GM18951 (cell line): ENCODE data around the gene ADGRE1.

Experiments used
- POLR2A ChIP-seq: IDR thresholded peaks from 4 replicates; pipeline ENCODE4 v1.6.1; 2011; ENCODE audit warnings: mild to moderate bottlenecking; ENCODE audit not compliant: insufficient read length, insufficient read depth; ENCODE audit errors: extremely low read depth
- in situ Hi-C: fragments of 300-500 bp; cut with MboI; formaldehyde crosslinking; loops from one replicate; pipeline ENCODE4 v1.12.0; 2022; ENCODE audit warnings: low sequenced_read_pairs, mixed read lengths, inconsistent platforms; ENCODE audit not compliant: unreplicated experiment

Gene ADGRE1

DNA sequence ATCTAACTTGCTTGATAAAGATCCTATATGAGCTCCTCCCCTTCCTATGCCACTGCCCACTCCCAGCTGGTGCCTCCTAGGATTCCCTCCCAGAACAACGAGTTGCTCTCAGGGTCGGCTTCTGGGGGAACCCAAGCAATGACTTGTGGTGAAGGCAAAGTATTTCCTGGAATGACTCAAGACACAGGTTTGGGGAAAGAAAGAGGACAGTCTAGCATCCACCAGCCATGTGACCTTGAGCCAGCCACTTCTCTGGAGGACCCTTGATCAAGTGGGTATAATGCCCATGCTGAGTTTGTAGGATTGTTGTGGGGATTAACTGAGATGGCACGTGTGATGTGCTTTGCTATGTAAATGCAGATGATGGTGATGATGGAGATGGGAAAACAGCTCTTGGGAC lies 100.9 kb downstream of the ADGRE1 start:
- TF ChIP-seq POLR2A: no peak
- in situ Hi-C loops: no loop called here
